DND-41 (cell line): ENCODE results near the gene ZNF526.

Experiments
- ATAC-seq: fragments of 200-7000 bp; cut with Tn5 transposase; 3 replicates; pipeline ENCODE4 v1.9.1; 2021; ENCODE audit warnings: low read depth; ENCODE audit not compliant: insufficient read depth
- DNase-seq: peaks from one replicate; pipeline ENCODE4 v3.0.0-alpha.2; 2020
- H2AFZ ChIP-seq: 2 replicates; pipeline ENCODE4 v1.6.0; 2012; ENCODE audit warnings: low read depth, low read length
- H3K27ac ChIP-seq: 2 replicates; pipeline ENCODE4 v1.5.1; 2012; ENCODE audit warnings: low read length, inconsistent platforms
- H3K27me3 ChIP-seq: fragments of 200-600 bp; sonication (generic); 2 replicates; pipeline ENCODE4 v1.6.0; 2012; ENCODE audit warnings: low read length, mild to moderate bottlenecking, inconsistent platforms; ENCODE audit not compliant: insufficient read depth, poor library complexity
- H3K36me3 ChIP-seq: 2 replicates; pipeline ENCODE4 v1.5.1; 2012; ENCODE audit warnings: low read length, inconsistent platforms; ENCODE audit not compliant: insufficient read depth
- H3K4me1 ChIP-seq: 2 replicates; pipeline ENCODE4 v1.5.1; 2012; ENCODE audit warnings: mild to moderate bottlenecking, low read length; ENCODE audit not compliant: insufficient read depth
- H3K4me2 ChIP-seq: 2 replicates; pipeline ENCODE4 v1.6.0; 2012; ENCODE audit warnings: mild to moderate bottlenecking, moderate library complexity, low read length, inconsistent platforms; ENCODE audit not compliant: insufficient read depth
- H3K4me3 ChIP-seq, 2 experiments: fragments of 200-600 bp in 1 of 2; shearing (Covaris generic) in 1 of 2; 2 replicates each; pipeline ENCODE4 v1.5.1; 2012 to 2016; ENCODE audit warnings: inconsistent platforms in 2 of 2, low read length in 2 of 2, mild to moderate bottlenecking in 2 of 2, low read depth in 1 of 2, moderate library complexity in 1 of 2
- H3K79me2 ChIP-seq: 2 replicates; pipeline ENCODE4 v1.6.0; 2012; ENCODE audit warnings: low read length, inconsistent platforms; ENCODE audit not compliant: insufficient read depth
- H3K9ac ChIP-seq: 2 replicates; pipeline ENCODE4 v1.6.0; 2012; ENCODE audit warnings: low read depth, mild to moderate bottlenecking, inconsistent platforms, low read length, moderate library complexity
- H3K9me3 ChIP-seq: 2 replicates; pipeline ENCODE4 v1.5.1; 2012; ENCODE audit warnings: low read length, moderate library complexity, mild to moderate bottlenecking, inconsistent platforms; ENCODE audit not compliant: insufficient read depth, severe bottlenecking
- H4K20me1 ChIP-seq: 2 replicates; pipeline ENCODE4 v1.6.0; 2012; ENCODE audit warnings: low read length; ENCODE audit not compliant: insufficient read depth
- EZH2 ChIP-seq: IDR thresholded peaks from 3 replicates; pipeline ENCODE4 v1.6.1; 2012; ENCODE audit warnings: borderline replicate concordance, low read depth, mild to moderate bottlenecking, moderate library complexity, low read length, inconsistent platforms; ENCODE audit not compliant: severe bottlenecking
- TF ChIP-seq, protein P1 (sequence below): IDR thresholded peaks from 2 replicates; pipeline ENCODE4 v1.5.1; 2012; ENCODE audit warnings: borderline replicate concordance, low read length, moderate library complexity, mild to moderate bottlenecking; ENCODE audit not compliant: poor library complexity, severe bottlenecking; ENCODE audit errors: extremely low read depth

ZNF526 gene

GRCh38 chr19:42175952-42176648 lies 44.0 kb upstream of the ZNF526 start:
- H3K36me3 ChIP-seq = no peaks in the 10 kb centered on the region
- DNase-seq (no peak), ATAC-seq (no peak)
- 0 out of 2 replicates have a peak, but pooled peaks cover 3% of the 10 kb centered on the region for H4K20me1 ChIP-seq
- H3K4me2 ChIP-seq = peak overlapping the region; percentile 84
- TF ChIP-seq EZH2 = peak; percentile 89
- TF ChIP-seq, protein P1, sequence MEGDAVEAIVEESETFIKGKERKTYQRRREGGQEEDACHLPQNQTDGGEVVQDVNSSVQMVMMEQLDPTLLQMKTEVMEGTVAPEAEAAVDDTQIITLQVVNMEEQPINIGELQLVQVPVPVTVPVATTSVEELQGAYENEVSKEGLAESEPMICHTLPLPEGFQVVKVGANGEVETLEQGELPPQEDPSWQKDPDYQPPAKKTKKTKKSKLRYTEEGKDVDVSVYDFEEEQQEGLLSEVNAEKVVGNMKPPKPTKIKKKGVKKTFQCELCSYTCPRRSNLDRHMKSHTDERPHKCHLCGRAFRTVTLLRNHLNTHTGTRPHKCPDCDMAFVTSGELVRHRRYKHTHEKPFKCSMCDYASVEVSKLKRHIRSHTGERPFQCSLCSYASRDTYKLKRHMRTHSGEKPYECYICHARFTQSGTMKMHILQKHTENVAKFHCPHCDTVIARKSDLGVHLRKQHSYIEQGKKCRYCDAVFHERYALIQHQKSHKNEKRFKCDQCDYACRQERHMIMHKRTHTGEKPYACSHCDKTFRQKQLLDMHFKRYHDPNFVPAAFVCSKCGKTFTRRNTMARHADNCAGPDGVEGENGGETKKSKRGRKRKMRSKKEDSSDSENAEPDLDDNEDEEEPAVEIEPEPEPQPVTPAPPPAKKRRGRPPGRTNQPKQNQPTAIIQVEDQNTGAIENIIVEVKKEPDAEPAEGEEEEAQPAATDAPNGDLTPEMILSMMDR = no peak
- no peaks in the 10 kb centered on the region for H3K9me3 ChIP-seq
- H3K79me2 ChIP-seq = no peaks in the 10 kb centered on the region
- H3K4me3 ChIP-seq = peak overlapping the region in 1 of 2 experiments; percentile 54; a peak in 2 of 4 replicates
- H2AFZ ChIP-seq = peak overlapping the region; percentile 46; the same call in 1 of the 2 replicates
- H3K9ac ChIP-seq = peak overlapping the region; percentile 48; the same call in 1 of the 2 replicates
- H3K27ac ChIP-seq = no peak overlapping the region
- peaks cover 54% of the 10 kb centered on the region for H3K27me3 ChIP-seq
- H3K4me1 ChIP-seq = peaks cover 20% of the 10 kb centered on the region

GRCh38 chr19:42176649-42176989 lies 43.5 kb upstream of the ZNF526 start:
- peak overlapping the region; percentile 84 for H3K4me2 ChIP-seq
- H3K27ac ChIP-seq = no peak overlapping the region
- H3K4me1 ChIP-seq = peaks cover 20% of the 10 kb centered on the region
- TF ChIP-seq, protein P1 = no peak
- TF ChIP-seq EZH2 = no peak
- H4K20me1 ChIP-seq = 0 out of 2 replicates have a peak, but pooled peaks cover 3% of the 10 kb centered on the region
- ATAC-seq (peak; percentile 56), DNase-seq (no peak)
- peak overlapping the region; percentile 48; the same call in 1 of the 2 replicates for H3K9ac ChIP-seq
- no peaks in the 10 kb centered on the region for H3K36me3 ChIP-seq
- H2AFZ ChIP-seq = peak overlapping the region; percentile 46
- H3K9me3 ChIP-seq = no peaks in the 10 kb centered on the region
- H3K79me2 ChIP-seq = no peaks in the 10 kb centered on the region
- peak overlapping the region in 1 of 2 experiments; percentile 54; a peak in 2 of 4 replicates for H3K4me3 ChIP-seq
- peaks cover 54% of the 10 kb centered on the region for H3K27me3 ChIP-seq

DNA sequence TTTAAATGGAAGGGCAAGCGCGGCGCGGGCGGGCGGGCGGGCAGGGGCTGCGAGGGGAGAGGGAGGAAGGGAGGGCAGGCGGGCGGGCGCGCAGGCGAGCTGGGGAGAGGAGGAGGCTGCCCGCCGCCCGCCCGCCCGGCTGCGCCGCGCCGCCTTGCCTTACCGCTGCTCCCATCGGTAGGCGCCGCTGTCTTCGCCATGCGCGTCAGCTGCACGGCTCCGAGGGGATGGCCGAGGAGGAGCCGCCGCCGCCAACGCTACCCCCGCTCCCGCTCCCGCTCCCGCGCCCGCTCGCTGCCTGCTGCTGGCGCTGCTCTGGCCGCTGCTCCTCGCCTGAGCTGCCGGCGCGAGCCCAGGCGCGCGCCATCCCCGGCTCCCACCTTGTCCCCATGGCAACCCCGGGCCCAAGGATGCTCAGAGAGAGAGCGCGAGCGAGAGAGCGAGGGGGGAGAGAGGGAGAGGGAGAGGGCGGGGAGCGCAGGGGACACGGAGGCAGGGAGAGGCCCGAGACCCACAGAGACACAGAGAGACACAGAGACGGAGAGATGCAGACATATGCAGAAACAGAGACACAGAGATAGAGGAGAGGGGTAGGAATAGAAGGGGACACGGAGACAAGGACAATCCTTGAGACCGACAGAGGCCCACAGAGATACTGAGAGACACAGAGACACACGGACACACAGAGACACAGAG lies 43.0 kb upstream of the ZNF526 start:
- Histone ChIP-seq H3K27me3 (peaks cover 54% of the 10 kb centered on the region), H3K4me2 (peak overlapping the region; percentile 84)
- peak; percentile 96 for ATAC-seq

More for the DNA sequence above, 43.0 kb upstream of the ZNF526 start:
- peak overlapping the region; percentile 7 to 54; a peak in 3 of 4 replicates for H3K4me3 ChIP-seq
- H3K79me2 ChIP-seq = no peaks in the 10 kb centered on the region
- no peak overlapping the region for H3K27ac ChIP-seq
- no peaks in the 10 kb centered on the region for H3K9me3 ChIP-seq
- 0 out of 2 replicates have a peak, but pooled peaks cover 3% of the 10 kb centered on the region for H4K20me1 ChIP-seq
- peak overlapping the region; percentile 48; the same call in 1 of the 2 replicates for H3K9ac ChIP-seq
- peak; percentile 83 for DNase-seq
- TF ChIP-seq, protein P1 = peak; percentile 65
- TF ChIP-seq EZH2 = peak; percentile 93
- peak overlapping the region; percentile 62 for H2AFZ ChIP-seq
- peaks cover 20% of the 10 kb centered on the region for H3K4me1 ChIP-seq
- H3K36me3 ChIP-seq = no peaks in the 10 kb centered on the region
